Left ventricle myocardium superior (tissue), 1 donor: ENCODE data around the gene PRPF8. TPM values are rescaled to one million over a fixed set of nuclear protein-coding genes. Genes with fewer than 3 reads are reported as not detected.
"Not testable (repeated sequence)": the region's sequence is repeated elsewhere in the genome, so short reads cannot be mapped to it uniquely, and the experiment has no call there.

ENCODE experiments used
- ATAC-seq: fragments of 200-7000 bp; cut with Tn5 transposase; one replicate; pipeline ENCODE4 v1.9.1; 2020; ENCODE audit warnings: mild to moderate bottlenecking, moderate library complexity
- DNase-seq: peaks from one replicate; pipeline ENCODE4 v3.0.0-alpha.2; 2020
- intact Hi-C: fragments of 100-400 bp; cut with micrococcal nuclease; formaldehyde crosslinking; loops from one replicate; pipeline ENCODE4 v1.11.0; 2022
- total RNA-seq: library from RNA; stranded (reverse); fragmentation: NEBNext Ultra II Directional; extraction: Animal tissue kit (Norgen Biotek cat#: 25700); gene quantifications from one replicate; pipeline ENCODE4 v1.2.1, GENCODE V29; 2021
- donor health status: DM: no; HTN: yes; CAD: no; lungs with severe emphysema.

The PRPF8 gene
- total RNA-seq, 1 donor from 2014 or later: 135 TPM

- DNase-seq (no peak), ATAC-seq (no peak)
- intact Hi-C loops: loop anchor here (5.0 kb wide), 1 partner anchor 64 kb away; no protein-coding TSS in a partner anchor
Observed at GRCh38 chr17:1718362-1719165, 33.9 kb upstream of the PRPF8 start.

DNA sequence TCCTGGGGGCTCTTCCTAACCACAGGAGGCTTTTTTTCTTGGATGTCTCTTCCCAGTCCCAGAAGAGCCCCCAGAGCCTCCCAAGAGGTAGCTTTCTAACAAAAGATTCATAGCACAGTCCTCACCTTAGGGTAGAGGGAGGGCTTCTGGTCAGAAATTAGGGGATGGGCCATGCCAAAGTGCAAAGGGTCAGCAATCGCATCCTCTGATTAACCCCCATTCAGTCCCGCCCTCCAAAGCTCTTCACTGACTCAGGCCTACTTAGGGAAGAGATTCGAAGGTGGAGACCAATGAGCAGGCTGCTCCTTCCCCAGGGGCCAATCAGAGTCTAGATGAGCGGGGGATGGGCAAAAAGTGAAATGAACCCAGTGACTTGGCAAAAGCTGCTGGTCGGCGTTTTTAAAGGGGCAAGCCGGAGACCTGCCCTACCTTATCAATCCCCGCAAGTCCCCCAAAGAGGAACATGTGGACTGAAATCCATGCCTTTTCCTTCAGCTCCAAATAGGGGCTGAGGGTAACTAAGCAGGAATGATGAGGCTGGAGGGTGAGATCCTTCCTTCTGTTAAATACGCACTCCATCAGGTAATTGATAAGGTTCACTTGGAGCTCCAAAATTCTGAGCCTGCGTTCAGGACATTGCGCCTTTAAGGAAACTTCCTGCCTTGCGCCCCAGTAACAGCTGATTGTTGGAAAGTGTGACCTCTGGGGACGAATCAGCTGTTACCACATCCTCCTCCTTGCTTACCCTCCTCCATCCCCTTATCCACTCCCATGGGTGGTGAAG lies 32.4 kb upstream of the PRPF8 start:
- intact Hi-C loops: loop anchor here (5.0 kb wide), 1 partner anchor 65 kb away; no protein-coding TSS in a partner anchor
- DNase-seq (peak; percentile 83), ATAC-seq (peak; percentile 63)

GRCh38 chr17:1716076-1716911 lies 31.6 kb upstream of the PRPF8 start:
- DNase-seq (peak; percentile 100), ATAC-seq (peak; percentile 72)
- intact Hi-C loops: loop anchor here (5.0 kb wide), 1 partner anchor 66 kb away; no protein-coding TSS in a partner anchor

DNA sequence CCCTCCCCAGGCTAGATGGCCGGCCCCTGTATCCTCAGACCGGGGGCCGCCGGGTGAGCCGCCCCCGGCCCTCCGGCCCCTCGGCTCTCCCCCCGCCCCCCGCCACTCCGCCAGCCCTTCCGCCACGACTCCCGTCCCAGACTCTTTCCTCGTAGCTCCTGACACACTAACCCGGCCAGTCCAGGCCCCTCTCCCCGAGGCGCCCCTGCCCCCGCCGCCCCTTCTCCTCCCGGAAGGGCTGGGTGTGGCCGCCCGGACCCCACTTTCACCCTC lies 31.1 kb upstream of the PRPF8 start:
- intact Hi-C loops: loop anchor here (5.0 kb wide), 1 partner anchor 67 kb away; no protein-coding TSS in a partner anchor
- ATAC-seq (no peak), DNase-seq (no peak)

DNA sequence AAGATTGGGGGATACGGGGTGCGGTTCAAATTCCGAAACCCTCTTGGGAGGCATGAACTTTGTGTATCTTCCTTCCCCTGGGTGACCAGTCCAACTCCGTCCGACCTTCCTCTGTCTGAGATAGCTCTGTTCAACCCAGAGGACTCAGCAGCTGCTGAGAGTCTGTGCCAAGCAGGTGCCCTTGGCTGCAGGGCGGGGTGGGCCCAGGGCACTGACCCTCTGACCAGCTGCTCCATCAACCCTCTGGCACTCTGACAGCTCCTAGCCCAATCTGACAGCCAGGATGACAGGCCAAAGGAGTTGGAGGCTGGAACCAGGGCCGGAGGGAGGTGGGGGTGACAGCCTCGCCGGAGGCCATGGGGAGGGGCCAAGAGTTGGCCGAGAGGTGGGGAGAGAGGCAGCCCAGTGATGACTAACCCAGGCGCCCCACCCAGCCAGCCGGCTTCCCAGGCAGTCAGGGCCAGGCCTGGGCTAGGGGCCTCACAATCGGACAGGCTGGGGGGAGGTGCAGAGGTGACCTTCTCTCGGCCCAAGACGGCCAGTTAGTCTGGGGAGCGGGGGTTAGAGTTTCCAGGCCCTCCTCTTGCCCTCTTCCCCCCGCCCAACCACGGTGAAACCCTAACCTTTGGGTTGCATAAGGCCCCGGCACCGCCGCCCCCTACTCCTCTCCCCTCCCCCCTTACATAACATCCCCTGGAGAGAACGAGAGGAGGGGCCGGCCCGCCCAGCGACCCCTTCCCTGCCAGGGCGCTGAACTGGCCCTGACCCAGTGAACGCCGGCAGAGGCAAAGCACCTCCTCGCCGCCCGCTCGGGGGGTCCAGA lies 30.5 kb upstream of the PRPF8 start:
- DNase-seq: peak; percentile 94
- intact Hi-C loops: loop anchor here (5.0 kb wide), 1 partner anchor 67 kb away; no protein-coding TSS in a partner anchor

GRCh38 chr17:1714427-1714979 lies 29.8 kb upstream of the PRPF8 start:
- peak; percentile 99 for DNase-seq
- intact Hi-C loops: no loop called here
- ATAC-seq: peak; percentile 57

More for the DNA sequence above, 30.5 kb upstream of the PRPF8 start:
- peak; percentile 67 for ATAC-seq

- ATAC-seq: no peak
- intact Hi-C loops: no loop called here
Observed at GRCh38 chr17:1713878-1714426, 29.3 kb upstream of the PRPF8 start.

GRCh38 chr17:1713160-1713877 lies 28.7 kb upstream of the PRPF8 start:
- intact Hi-C loops: no loop called here
- no peak for ATAC-seq
- DNase-seq: no peak

More at GRCh38 chr17:1713878-1714426, 29.3 kb upstream of the PRPF8 start:
- DNase-seq: no peak

- ATAC-seq: no peak
- intact Hi-C loops: no loop called here
- DNase-seq: no peak
Observed at GRCh38 chr17:1712271-1712670, 27.6 kb upstream of the PRPF8 start.

GRCh38 chr17:1711804-1712203 lies 27.1 kb upstream of the PRPF8 start:
- ATAC-seq (no peak), DNase-seq (no peak)
- intact Hi-C loops: no loop called here

DNA sequence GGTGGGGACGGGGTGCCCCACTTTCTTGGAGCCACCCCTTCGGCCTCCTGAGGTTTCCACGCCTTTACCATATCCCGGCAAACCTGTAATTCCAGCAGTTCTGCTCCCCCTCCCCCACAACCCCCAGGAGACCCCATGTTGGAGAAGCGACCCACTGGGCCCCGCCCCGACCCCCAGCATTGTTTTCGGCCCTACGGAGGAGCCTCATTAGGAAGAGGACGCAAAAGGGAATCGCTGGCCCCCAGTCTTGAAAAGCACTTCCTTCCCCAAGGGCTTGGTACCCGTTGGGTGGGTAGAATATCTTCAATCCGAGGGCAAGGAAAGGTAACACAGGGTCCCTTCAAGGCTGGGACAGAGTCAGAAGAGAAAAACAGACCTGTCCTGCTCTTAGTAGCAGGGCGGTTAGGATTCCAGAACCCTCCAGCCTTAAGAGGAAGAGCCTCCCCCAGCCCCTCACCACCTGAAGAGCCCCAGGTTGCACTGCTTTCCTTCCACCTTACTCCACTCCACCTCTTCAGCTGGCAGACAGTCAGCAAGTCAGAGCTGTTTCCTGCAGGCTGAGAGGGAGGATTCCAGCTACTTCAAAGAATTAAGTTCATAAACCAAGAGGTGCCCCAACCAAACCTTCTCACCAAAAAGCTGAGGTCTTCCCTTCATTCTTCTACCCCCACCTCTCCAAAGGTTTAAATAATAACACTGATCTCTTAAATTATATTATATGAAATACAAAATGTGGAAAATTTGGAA lies 26.3 kb upstream of the PRPF8 start:
- ATAC-seq (no peak), DNase-seq (no peak)
- intact Hi-C loops: no loop called here

DNA sequence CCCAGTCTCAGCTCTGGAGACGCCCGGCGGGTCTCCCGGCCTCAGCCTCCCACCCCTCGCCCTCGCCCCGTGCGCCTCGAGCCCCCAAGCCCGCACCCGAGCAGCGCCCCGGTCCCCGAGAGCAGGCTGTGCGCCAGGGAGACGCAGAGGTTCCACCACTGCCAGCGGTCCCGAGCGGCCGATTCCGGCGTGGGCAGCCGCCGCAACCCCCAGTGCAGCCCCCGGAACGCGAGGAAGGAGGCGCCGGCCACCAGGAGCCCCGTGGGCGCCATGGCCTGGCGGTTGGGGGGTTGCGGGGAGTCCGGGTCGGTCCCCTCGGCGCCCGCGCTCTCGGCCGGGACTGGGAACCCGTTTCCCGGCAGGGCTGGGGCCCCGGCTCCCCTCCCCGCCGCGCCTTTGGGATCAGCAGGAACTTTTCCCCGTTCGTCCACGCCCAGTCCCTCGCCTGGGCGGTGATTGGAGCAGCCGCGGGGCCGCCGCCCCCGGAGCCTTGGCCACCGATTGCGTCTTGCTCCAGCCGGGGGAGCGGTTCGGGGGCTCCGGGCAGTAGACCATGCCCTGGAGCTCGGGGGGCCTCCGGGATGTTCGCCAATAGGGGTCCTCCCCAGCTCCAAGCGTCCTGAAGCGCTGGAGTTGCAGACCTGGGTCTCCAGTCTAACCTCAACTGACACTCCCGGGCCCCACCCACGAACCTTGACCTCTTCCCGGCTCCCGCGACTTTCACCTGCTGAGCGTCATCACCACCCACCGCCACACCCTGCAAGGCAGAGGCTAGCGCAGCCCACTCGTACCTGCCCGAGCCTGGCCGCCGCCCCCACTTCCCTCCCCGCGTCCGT lies 25.5 kb upstream of the PRPF8 start, which contains the start of gene TLCD2:
TLCD2 (minus strand) TSS at position 407 of the 836 bp plus-strand sequence; CDS start at position 272, 135 bp downstream.
- DNase-seq (peak; percentile 88), ATAC-seq (peak; percentile 47)
- intact Hi-C loops: no loop called here

DNA sequence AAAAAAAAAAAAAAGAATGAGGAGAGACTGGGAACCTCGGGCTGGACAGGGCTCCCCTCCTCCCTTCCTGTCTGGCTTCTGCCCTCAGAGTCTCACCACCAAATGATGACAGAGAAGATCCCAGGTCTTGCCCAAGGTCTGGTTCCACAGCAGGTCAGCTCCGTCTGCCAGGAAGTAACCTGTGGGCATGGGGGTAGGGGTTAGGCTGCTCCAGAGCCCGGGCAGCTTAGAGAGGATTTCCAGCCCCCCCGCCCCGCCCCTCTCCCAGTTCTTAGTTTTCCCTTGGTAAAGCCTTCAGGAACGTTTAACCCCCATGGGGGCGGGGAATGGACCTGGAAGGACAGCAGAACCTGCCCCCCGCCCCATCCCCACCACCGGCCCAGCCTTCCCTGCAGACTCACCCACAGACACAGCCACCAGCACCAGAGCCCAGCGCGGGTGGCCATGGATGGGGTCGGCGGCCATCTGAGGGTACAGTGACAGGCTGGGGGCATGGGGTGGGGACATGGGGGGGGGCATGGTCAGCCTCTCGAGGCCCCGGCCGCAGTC lies 24.8 kb upstream of the PRPF8 start:
- intact Hi-C loops: no loop called here
- peak; percentile 3 for ATAC-seq
- DNase-seq: no peak

DNA sequence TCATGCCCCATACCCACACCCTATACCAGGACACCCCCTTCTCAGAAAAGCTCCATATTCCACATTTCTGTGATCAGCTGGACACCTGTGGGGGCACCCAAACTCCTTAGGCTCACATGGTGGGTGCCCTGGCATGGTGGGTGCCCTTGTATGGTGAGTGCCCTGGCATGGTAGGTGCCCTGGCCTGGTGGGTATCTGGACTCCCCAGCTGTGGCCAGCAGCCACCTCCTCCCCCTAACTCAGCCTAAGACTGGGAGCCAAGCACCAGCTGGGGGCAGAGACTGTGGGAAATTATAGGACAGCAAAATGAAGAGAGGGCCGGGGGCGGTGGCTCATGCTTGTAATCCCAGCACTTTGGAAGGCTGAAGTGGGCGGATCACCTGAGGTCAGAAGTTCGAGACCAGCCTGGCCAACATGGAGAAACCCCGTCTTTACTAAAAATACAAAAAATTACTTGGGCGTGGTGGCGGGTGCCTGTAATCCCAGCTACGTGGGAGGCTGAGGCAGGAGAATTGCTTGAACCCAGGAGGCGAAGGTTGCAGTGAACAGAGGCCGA lies 24.2 kb upstream of the PRPF8 start:
- DNase-seq, intact Hi-C loops, ATAC-seq: not testable (repeated sequence)

- ATAC-seq (no peak), DNase-seq (no peak)
- intact Hi-C loops: no loop called here
Observed at GRCh38 chr17:1707107-1707506, 22.4 kb upstream of the PRPF8 start.
